A549 (cell line): ENCODE measurements around the gene RPL7A.

Experiments used
- BHLHE40 ChIP-seq: IDR thresholded peaks from 2 replicates; pipeline ENCODE4 v1.6.1; 2012; ENCODE audit warnings: low read depth, low read length, inconsistent platforms
- CEBPB ChIP-seq, 2 experiments: fragments of >200 bp in 1 of 2; sonication (Bioruptor Twin) in 1 of 2; formaldehyde crosslinking in 1 of 2; IDR thresholded peaks; 2 replicates each; pipeline ENCODE4 v1.6.1; 2012 to 2016
- CTCF ChIP-seq: fragments of >200 bp; sonication (Bioruptor Twin); formaldehyde crosslinking; IDR thresholded peaks from 3 replicates; pipeline ENCODE4 v1.5.1; 2016
- EP300 ChIP-seq, 2 experiments: fragments of >200 bp; sonication (Bioruptor Twin); formaldehyde crosslinking; IDR thresholded peaks; 2 replicates in 1 of 2; 3 replicates in 1 of 2; pipeline ENCODE4 v1.6.1; 2016 to 2017
- HDAC2 ChIP-seq: fragments of 200-600 bp; sonication (generic); IDR thresholded peaks from 2 replicates; pipeline ENCODE4 v1.6.1; 2016
- HOXB13 ChIP-seq: fragments of 250-450 bp; sonication (Bioruptor Pico); IDR thresholded peaks from 2 replicates; pipeline ENCODE4 v1.5.0; 2020; ENCODE audit warnings: low read depth, mild to moderate bottlenecking, moderate library complexity
- JUNB ChIP-seq: fragments of >200 bp; sonication (Bioruptor Twin); formaldehyde crosslinking; IDR thresholded peaks from 2 replicates; pipeline ENCODE4 v1.6.1; 2016
- MAFK ChIP-seq: fragments of 450-650 bp; IDR thresholded peaks from 2 replicates; pipeline ENCODE4 v1.6.1; 2014; ENCODE audit not compliant: partially characterized antibody
- POLR2A ChIP-seq: IDR thresholded peaks from 2 replicates; pipeline ENCODE4 v1.6.1; 2012; ENCODE audit warnings: mild to moderate bottlenecking, low read length
- REST ChIP-seq: fragments of 200-600 bp; sonication (generic); IDR thresholded peaks from 2 replicates; pipeline ENCODE4 v1.6.1; 2016; ENCODE audit warnings: antibody characterized with exemption, mild to moderate bottlenecking, moderate library complexity
- RNF2 ChIP-seq: fragments of 200-600 bp; sonication (generic); IDR thresholded peaks from 2 replicates; pipeline ENCODE4 v1.6.1; 2016; ENCODE audit warnings: low read depth, mild to moderate bottlenecking, antibody characterized with exemption, moderate library complexity, borderline replicate concordance
- USF2 ChIP-seq: fragments of 450-650 bp; IDR thresholded peaks from 2 replicates; pipeline ENCODE4 v1.6.1; 2014; ENCODE audit warnings: antibody characterized with exemption

GRCh38 chr9:133379153-133380086 lies 31.4 kb downstream of the RPL7A start:
- no peak for TF ChIP-seq JUNB
- TF ChIP-seq POLR2A, result no peak
- TF ChIP-seq HDAC2, result no peak
- TF ChIP-seq RNF2, result no peak
- TF ChIP-seq CTCF, result no peak
- TF ChIP-seq REST, result no peak
- TF ChIP-seq USF2, result no peak
- no peak for TF ChIP-seq HOXB13 (CRISPR knock-in tag)
- TF ChIP-seq CEBPB (IDR thresholded peaks at IDR 0.05), result no peak
- no peak for TF ChIP-seq MAFK
- no peak for TF ChIP-seq EP300 (IDR thresholded peaks at IDR 0.05)
- no peak for TF ChIP-seq BHLHE40
